PFSK-1 (cell line): ENCODE data around the gene CACNA1S.

ENCODE experiments used
- FOXP2 ChIP-seq: optimal IDR thresholded peaks from 2 replicates; pipeline ENCODE3; 2011; ENCODE audit warnings: borderline replicate concordance, control low read depth, inconsistent platforms; ENCODE audit not compliant: insufficient read depth; ENCODE audit errors: extremely low read length, extremely low read depth
- POLR2AphosphoS5 ChIP-seq: IDR thresholded peaks from 2 replicates; pipeline ENCODE4 v1.6.1; 2012; ENCODE audit warnings: low read depth, mild to moderate bottlenecking, control low read depth, low read length, moderate library complexity
- SIN3A ChIP-seq: IDR thresholded peaks from 2 replicates; pipeline ENCODE4 v1.6.1; 2012; ENCODE audit warnings: mild to moderate bottlenecking, low read length, moderate library complexity, borderline replicate concordance; ENCODE audit not compliant: insufficient read depth
- TAF1 ChIP-seq: IDR thresholded peaks from 2 replicates; pipeline ENCODE4 v1.6.1; 2012; ENCODE audit warnings: low read length, control low read depth, borderline replicate concordance; ENCODE audit not compliant: insufficient read depth
- TF ChIP-seq, protein P1 (sequence below), 2 experiments: IDR thresholded peaks; 2 replicates each; pipeline versions ENCODE4 v1.6.1 to v1.8.0; 2011 to 2012; ENCODE audit warnings: low read depth in 2 of 2, low read length in 2 of 2, control low read depth in 1 of 2, inconsistent platforms in 1 of 2, mild to moderate bottlenecking in 1 of 2, moderate library complexity in 1 of 2; ENCODE audit not compliant: insufficient read depth in 1 of 2

Gene CACNA1S

DNA sequence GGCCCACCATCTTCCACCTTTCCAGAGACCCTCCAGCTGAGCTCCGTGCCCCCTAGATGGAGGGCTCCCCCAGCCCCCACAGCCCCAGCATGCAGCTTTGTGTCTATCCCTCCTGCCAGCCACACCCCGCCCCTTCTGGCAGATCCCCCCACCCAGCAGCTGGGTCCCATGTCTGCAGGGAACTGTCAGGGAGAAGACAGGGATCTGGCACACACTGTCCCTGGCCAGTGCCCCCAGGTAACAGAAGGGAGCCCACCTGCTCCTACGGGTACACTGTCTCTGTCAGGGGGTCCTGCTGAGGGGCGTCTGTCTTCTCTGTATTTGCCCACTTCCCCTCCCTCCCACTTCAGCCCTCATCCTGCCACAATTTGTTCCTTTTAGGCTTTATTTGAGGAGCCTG, 77.6 kb downstream of the CACNA1S start:
- TF ChIP-seq POLR2AphosphoS5: no peak
- TF ChIP-seq TAF1: no peak
- TF ChIP-seq, protein P1, sequence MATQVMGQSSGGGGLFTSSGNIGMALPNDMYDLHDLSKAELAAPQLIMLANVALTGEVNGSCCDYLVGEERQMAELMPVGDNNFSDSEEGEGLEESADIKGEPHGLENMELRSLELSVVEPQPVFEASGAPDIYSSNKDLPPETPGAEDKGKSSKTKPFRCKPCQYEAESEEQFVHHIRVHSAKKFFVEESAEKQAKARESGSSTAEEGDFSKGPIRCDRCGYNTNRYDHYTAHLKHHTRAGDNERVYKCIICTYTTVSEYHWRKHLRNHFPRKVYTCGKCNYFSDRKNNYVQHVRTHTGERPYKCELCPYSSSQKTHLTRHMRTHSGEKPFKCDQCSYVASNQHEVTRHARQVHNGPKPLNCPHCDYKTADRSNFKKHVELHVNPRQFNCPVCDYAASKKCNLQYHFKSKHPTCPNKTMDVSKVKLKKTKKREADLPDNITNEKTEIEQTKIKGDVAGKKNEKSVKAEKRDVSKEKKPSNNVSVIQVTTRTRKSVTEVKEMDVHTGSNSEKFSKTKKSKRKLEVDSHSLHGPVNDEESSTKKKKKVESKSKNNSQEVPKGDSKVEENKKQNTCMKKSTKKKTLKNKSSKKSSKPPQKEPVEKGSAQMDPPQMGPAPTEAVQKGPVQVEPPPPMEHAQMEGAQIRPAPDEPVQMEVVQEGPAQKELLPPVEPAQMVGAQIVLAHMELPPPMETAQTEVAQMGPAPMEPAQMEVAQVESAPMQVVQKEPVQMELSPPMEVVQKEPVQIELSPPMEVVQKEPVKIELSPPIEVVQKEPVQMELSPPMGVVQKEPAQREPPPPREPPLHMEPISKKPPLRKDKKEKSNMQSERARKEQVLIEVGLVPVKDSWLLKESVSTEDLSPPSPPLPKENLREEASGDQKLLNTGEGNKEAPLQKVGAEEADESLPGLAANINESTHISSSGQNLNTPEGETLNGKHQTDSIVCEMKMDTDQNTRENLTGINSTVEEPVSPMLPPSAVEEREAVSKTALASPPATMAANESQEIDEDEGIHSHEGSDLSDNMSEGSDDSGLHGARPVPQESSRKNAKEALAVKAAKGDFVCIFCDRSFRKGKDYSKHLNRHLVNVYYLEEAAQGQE (IDR thresholded peaks at IDR 0.05; ENCODE audit: insufficient read depth in 1 of 2, low read depth in 2 of 2, low read length in 2 of 2): no peak
- TF ChIP-seq SIN3A: no peak
- TF ChIP-seq FOXP2: no peak

- TF ChIP-seq FOXP2: no peak
- TF ChIP-seq, protein P1 (IDR thresholded peaks at IDR 0.05; ENCODE audit: insufficient read depth in 1 of 2, low read depth in 2 of 2, low read length in 2 of 2): no peak
- no peak for TF ChIP-seq TAF1
- no peak for TF ChIP-seq POLR2AphosphoS5
- TF ChIP-seq SIN3A: no peak
These were observed 79.8 kb downstream of the CACNA1S start for GRCh38 chr1:201032408-201032807.

- TF ChIP-seq, protein P1 (IDR thresholded peaks at IDR 0.05; ENCODE audit: insufficient read depth in 1 of 2, low read depth in 2 of 2, low read length in 2 of 2): no peak
- TF ChIP-seq POLR2AphosphoS5 (no peak), TAF1 (no peak), FOXP2 (no peak), SIN3A (no peak)
These were observed 83.8 kb downstream of the CACNA1S start for GRCh38 chr1:201028461-201028889.

GRCh38 chr1:201026836-201027235, 85.4 kb downstream of the CACNA1S start:
- TF ChIP-seq SIN3A: no peak
- TF ChIP-seq, protein P1 (IDR thresholded peaks at IDR 0.05; ENCODE audit: insufficient read depth in 1 of 2, low read depth in 2 of 2, low read length in 2 of 2): no peak
- no peak for TF ChIP-seq FOXP2
- TF ChIP-seq TAF1: no peak
- TF ChIP-seq POLR2AphosphoS5: no peak

DNA sequence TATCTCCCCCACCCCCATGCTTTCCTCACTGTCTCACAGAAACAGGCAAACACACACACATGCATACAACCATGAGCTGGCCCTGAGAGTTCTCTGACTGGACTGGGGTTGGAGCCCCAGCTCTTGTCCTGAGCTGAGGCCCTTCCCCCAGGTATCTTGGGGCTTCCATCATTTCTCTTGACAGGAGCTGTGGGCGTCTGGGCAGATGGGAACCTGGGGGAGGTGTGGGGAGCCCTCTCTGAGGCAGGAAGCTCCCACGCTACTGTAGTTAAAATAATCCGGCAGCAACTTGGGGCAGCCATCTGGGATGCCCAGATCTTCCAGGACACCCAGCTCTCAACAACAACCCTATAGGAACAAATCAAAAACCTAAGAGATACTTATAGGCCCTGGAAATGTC, 86.0 kb downstream of the CACNA1S start:
- no peak for TF ChIP-seq TAF1
- no peak for TF ChIP-seq POLR2AphosphoS5
- TF ChIP-seq, protein P1 (IDR thresholded peaks at IDR 0.05; ENCODE audit: insufficient read depth in 1 of 2, low read depth in 2 of 2, low read length in 2 of 2): no peak
- TF ChIP-seq FOXP2: no peak
- no peak for TF ChIP-seq SIN3A
